Nephron (organoid): Measurements from ENCODE around the gene ETS1.
A peak's percentile ranks its signal among the peaks of the same experiment; 100 is the strongest.

Experiments
- H3K27ac Mint-ChIP-seq, 3 experiments: 2 replicates each; pipeline ENCODE4 v1.8.0; 2020; ENCODE audit warnings: mixed read lengths in 3 of 3, mild to moderate bottlenecking in 2 of 3, moderate library complexity in 1 of 3
- H3K27me3 Mint-ChIP-seq: 2 replicates; pipeline ENCODE4 v1.8.0; 2021; ENCODE audit warnings: low read depth, mild to moderate bottlenecking, moderate library complexity, mixed read lengths
- H3K36me3 Mint-ChIP-seq: 2 replicates; pipeline ENCODE4 v1.8.0; 2020; ENCODE audit warnings: low read depth, mixed read lengths
- H3K4me1 Mint-ChIP-seq: 2 replicates; pipeline ENCODE4 v1.8.0; 2020; ENCODE audit warnings: mixed read lengths
- H3K4me3 Mint-ChIP-seq, 3 experiments: 2 replicates each; pipeline ENCODE4 v1.8.0; 2020; ENCODE audit warnings: mild to moderate bottlenecking in 3 of 3, mixed read lengths in 3 of 3, moderate library complexity in 2 of 3
- H3K9me3 Mint-ChIP-seq: 2 replicates; pipeline ENCODE4 v1.8.0; 2020; ENCODE audit warnings: mixed read lengths
- TF ChIP-seq, protein P1 (sequence below), 3 experiments: fragments of 200-600 bp; sonication (generic); IDR thresholded peaks; one replicate each; pipeline ENCODE4 v1.5.0; 2021; ENCODE audit warnings: antibody characterized with exemption in 3 of 3; ENCODE audit not compliant: unreplicated experiment in 3 of 3

Gene ETS1

DNA sequence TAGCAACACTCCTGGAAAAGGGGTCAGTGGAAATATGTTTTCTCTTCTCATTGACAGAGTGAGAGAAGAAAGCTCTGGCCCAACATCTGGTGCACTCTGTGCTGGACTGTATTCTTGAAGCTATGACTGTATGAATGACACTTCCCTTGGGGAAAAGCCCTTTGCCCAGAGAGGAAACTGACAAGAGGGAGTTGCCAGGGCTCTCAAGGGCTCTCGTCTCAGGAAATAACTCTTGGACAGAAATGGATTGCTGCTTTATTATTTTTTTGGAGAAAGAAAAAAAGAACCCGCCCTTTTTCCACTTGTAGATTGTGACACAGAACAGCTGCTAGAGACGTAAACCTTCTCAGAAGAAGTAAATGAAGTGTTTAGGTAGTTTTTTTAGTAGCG, 11.4 kb downstream of the ETS1 start:
- H3K36me3 Mint-ChIP-seq = peaks cover 23% of the 10 kb centered on the region
- H3K9me3 Mint-ChIP-seq = peaks cover 4% of the 10 kb centered on the region
- peak overlapping the region; percentile 32 to 86 (median 75) for H3K27ac Mint-ChIP-seq
- TF ChIP-seq, protein P1, sequence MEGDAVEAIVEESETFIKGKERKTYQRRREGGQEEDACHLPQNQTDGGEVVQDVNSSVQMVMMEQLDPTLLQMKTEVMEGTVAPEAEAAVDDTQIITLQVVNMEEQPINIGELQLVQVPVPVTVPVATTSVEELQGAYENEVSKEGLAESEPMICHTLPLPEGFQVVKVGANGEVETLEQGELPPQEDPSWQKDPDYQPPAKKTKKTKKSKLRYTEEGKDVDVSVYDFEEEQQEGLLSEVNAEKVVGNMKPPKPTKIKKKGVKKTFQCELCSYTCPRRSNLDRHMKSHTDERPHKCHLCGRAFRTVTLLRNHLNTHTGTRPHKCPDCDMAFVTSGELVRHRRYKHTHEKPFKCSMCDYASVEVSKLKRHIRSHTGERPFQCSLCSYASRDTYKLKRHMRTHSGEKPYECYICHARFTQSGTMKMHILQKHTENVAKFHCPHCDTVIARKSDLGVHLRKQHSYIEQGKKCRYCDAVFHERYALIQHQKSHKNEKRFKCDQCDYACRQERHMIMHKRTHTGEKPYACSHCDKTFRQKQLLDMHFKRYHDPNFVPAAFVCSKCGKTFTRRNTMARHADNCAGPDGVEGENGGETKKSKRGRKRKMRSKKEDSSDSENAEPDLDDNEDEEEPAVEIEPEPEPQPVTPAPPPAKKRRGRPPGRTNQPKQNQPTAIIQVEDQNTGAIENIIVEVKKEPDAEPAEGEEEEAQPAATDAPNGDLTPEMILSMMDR (IDR thresholded peaks at IDR 0.05; ENCODE audit: unreplicated experiment in 3 of 3) = no peak
- peaks cover 11% of the 10 kb centered on the region for H3K27me3 Mint-ChIP-seq
- H3K4me3 Mint-ChIP-seq = peak overlapping the region in 1 of 3 experiments; percentile 3
- H3K4me1 Mint-ChIP-seq = peaks cover 47% of the 10 kb centered on the region

GRCh38 chr11:128575174-128575960, 12.0 kb downstream of the ETS1 start:
- Mint-ChIP-seq H3K36me3 (peaks cover 19% of the 10 kb centered on the region), H3K9me3 (peaks cover 4% of the 10 kb centered on the region), H3K27me3 (peaks cover 10% of the 10 kb centered on the region), H3K4me1 (peaks cover 41% of the 10 kb centered on the region), H3K27ac (peak overlapping the region; percentile 32 to 86 (median 75)), H3K4me3 (no peak overlapping the region)
- TF ChIP-seq, protein P1 (IDR thresholded peaks at IDR 0.05; ENCODE audit: unreplicated experiment in 3 of 3) = no peak

DNA sequence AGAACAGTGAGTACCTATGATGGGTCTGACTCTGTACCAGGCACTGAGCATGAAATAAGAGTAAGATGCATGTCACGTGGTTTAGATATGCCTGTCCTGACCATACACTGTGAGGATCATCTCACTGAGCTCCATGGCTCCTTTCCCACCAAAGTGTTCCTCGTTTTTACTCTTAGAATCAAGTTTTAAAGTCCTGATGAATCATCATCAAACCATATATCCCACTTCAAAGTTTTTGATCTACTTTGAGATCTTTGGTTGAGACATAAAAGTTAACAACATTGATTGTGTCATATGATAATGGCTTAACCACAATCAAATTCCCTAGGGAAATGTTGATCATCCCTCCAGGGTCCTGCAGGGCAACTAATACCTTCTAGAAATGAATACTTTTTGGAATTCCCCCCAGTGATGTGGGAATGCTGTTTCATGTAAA, 12.8 kb downstream of the ETS1 start:
- peaks cover 17% of the 10 kb centered on the region for H3K36me3 Mint-ChIP-seq
- H3K9me3 Mint-ChIP-seq = peaks cover 4% of the 10 kb centered on the region
- H3K4me3 Mint-ChIP-seq = no peak overlapping the region
- peaks cover 7% of the 10 kb centered on the region for H3K27me3 Mint-ChIP-seq
- TF ChIP-seq, protein P1 (IDR thresholded peaks at IDR 0.05; ENCODE audit: unreplicated experiment in 3 of 3) = no peak
- peaks cover 34% of the 10 kb centered on the region for H3K4me1 Mint-ChIP-seq
- H3K27ac Mint-ChIP-seq = peak overlapping the region in 1 of 3 experiments; percentile 86

- no peak overlapping the region for H3K4me3 Mint-ChIP-seq
These were observed 13.7 kb downstream of the ETS1 start for GRCh38 chr11:128573638-128574037.

DNA sequence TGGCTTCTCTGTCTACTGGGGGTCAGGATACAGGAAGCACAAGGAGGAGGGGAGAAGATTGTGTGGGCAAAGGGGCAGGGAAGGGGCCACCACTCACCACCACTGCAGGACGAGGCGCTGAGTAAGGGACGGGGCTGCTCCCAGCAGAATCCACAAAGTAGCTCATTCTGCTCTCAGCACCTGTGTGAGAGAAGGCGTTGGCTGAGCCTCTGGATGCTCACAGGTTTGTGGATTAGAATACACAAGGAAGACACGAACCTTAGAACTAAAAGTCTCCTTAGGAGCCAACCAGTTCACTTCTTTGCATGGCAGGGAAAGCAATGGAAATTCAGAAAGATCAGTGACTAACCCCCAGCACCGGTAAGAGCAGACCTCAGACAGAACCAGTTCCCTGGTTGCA, 14.4 kb downstream of the ETS1 start:
- TF ChIP-seq, protein P1 (IDR thresholded peaks at IDR 0.05; ENCODE audit: unreplicated experiment in 3 of 3) = no peak

More at GRCh38 chr11:128573638-128574037, 13.7 kb downstream of the ETS1 start:
- peaks cover 4% of the 10 kb centered on the region for H3K9me3 Mint-ChIP-seq
- TF ChIP-seq, protein P1 (IDR thresholded peaks at IDR 0.05; ENCODE audit: unreplicated experiment in 3 of 3) = no peak
- H3K27me3 Mint-ChIP-seq = peaks cover 11% of the 10 kb centered on the region
- peaks cover 37% of the 10 kb centered on the region for H3K4me1 Mint-ChIP-seq
- peaks cover 17% of the 10 kb centered on the region for H3K36me3 Mint-ChIP-seq
- no peak overlapping the region for H3K27ac Mint-ChIP-seq

DNA sequence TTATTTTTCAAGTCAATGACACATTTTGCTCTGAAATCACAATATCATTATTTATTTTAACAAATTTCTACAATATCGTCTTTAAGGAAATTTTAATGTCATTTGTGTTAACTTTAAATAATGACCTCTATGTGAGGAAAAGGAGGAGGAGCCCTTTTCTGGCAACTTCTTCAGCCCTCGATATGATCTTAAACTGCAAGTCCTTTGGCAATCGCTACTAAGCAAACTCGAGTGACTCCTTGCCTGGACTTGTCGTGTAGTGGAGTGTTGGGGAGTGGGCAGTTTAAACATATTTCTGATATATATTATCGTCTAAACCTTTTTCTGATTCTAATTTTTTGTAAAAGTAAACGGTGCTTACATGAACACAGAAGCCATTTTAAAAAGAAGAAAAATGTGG, 16.7 kb downstream of the ETS1 start:
- TF ChIP-seq, protein P1 (IDR thresholded peaks at IDR 0.05; ENCODE audit: unreplicated experiment in 3 of 3) = no peak
- peaks cover 24% of the 10 kb centered on the region for H3K36me3 Mint-ChIP-seq
- H3K27ac Mint-ChIP-seq = no peak overlapping the region
- no peak overlapping the region for H3K4me3 Mint-ChIP-seq
- H3K9me3 Mint-ChIP-seq = peaks cover 4% of the 10 kb centered on the region
- H3K27me3 Mint-ChIP-seq = peaks cover 27% of the 10 kb centered on the region
- peaks cover 20% of the 10 kb centered on the region for H3K4me1 Mint-ChIP-seq

More for the DNA sequence above, 14.4 kb downstream of the ETS1 start:
- Mint-ChIP-seq H3K4me1 (peaks cover 38% of the 10 kb centered on the region), H3K36me3 (peaks cover 17% of the 10 kb centered on the region), H3K9me3 (peaks cover 4% of the 10 kb centered on the region), H3K27me3 (peaks cover 18% of the 10 kb centered on the region), H3K27ac (peak overlapping the region in 1 of 3 experiments; percentile 49), H3K4me3 (no peak overlapping the region)
